ENCODE results near the gene RHOJ. TPM values are rescaled to one million over a fixed set of nuclear protein-coding genes. Genes with fewer than 3 reads are reported as not detected.

The RHOJ gene
- total and polyA plus RNA-seq, 2 of the 4 experiments (the other 2 are of a cell fraction), result 9.5 to 33.9 TPM

DNA sequence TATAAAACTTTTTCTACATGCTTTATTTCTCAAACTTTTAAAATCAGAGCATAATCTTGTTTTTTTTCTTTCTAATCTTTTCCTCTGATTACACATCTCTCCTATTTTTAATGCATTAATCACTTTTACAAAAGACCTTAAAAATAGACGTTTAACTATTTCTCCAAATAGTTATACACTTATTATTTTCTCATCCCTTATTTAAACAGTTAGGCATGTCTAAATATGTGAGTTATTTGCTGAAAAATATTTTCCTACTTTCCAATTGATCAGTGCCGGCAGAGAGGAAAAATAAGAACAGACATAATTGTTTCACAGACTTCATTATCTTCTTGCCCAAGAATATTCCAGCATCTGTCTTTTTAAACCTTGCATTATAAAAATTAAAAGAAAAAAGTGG, 28.7 kb upstream of the RHOJ start:
- ATAC-seq (ENCODE audit: low read depth) (no peak), DNase-seq (no peak)
- CTCF ChIA-PET, result no interaction called here
- no TSS peak for BruUV-seq (replicated peaks)
- Histone ChIP-seq H2AK5ac (ENCODE audit: low read depth, low read length) (no peak overlapping the region), H3K36me3 (ENCODE audit: control insufficient read depth, insufficient read depth, low read length) (no peaks in the 10 kb centered on the region), H3K27ac (ENCODE audit: insufficient read depth, low read length) (no peak overlapping the region), H2BK120ac (ENCODE audit: low read depth, low read length) (no peak overlapping the region), H3K9ac (ENCODE audit: low read depth, low read length) (no peak overlapping the region), H2BK15ac (ENCODE audit: low read depth, low read length) (no peak overlapping the region), H4K5ac (ENCODE audit: low read depth, low read length) (no peak overlapping the region), H3K23ac (ENCODE audit: low read depth, low read length) (no peak overlapping the region), H3K9me3 (ENCODE audit: control insufficient read depth, insufficient read depth, low read length) (no peaks in the 10 kb centered on the region), H4K91ac (ENCODE audit: insufficient read depth, low read depth, low read length) (no peak overlapping the region), H3K56ac (ENCODE audit: extremely low read depth, insufficient read depth, low read length) (no peak overlapping the region), H2AFZ (replicated peaks; ENCODE audit: low read length, poor library complexity) (no peak overlapping the region), H2BK5ac (ENCODE audit: low read depth, low read length, poor library complexity, severe bottlenecking) (no peak overlapping the region), H3K9me1 (ENCODE audit: insufficient read depth, low read length) (no peaks in the 10 kb centered on the region), H3K14ac (replicated peaks; ENCODE audit: low read depth, low read length) (no peak overlapping the region), H2BK20ac (ENCODE audit: low read depth, low read length) (no peak overlapping the region), H3K4me3 (ENCODE audit: insufficient read depth, low read depth, low read length) (no peak overlapping the region), H3K27me3 (ENCODE audit: control insufficient read depth, insufficient read depth, low read length) (peaks cover 2% of the 10 kb centered on the region; the same call in 1 of the 2 replicates), H4K20me1 (ENCODE audit: insufficient read depth, low read length) (no peaks in the 10 kb centered on the region), H3K4me1 (ENCODE audit: control insufficient read depth, insufficient read depth, low read length) (peaks cover 3% of the 10 kb centered on the region; the same call in 1 of the 2 replicates), H4K8ac (ENCODE audit: low read depth in 2 of 2, low read length in 2 of 2) (no peak overlapping the region), H3K79me1 (ENCODE audit: low read depth in 1 of 2, low read length in 2 of 2) (no peaks in the 10 kb centered on the region), H3K4me2 (ENCODE audit: low read depth, low read length) (no peak overlapping the region), H2AK9ac (replicated peaks; ENCODE audit: low read depth, low read length, poor library complexity) (no peak overlapping the region), H3K4ac (ENCODE audit: low read depth, low read length) (no peak overlapping the region), H3K18ac (ENCODE audit: low read depth, low read length) (no peak overlapping the region)
- dilution Hi-C loops (cut with HindIII; ENCODE audit: low sequenced_read_pairs, unreplicated experiment), result no loop called here
- no CpG with 5 or more reads among the region's 2 CpGs for WGBS, 2 experiments (ENCODE audit: extremely low coverage in 2 of 2, insufficient read length in 1 of 2)
- in situ Hi-C loops (cut with MboI; ENCODE audit: low sequenced_read_pairs), result no loop called here
- intact Hi-C loops (cut with micrococcal nuclease), result loop anchor here (10.0 kb wide), 1 partner anchor 1011 kb away; no protein-coding TSS in a partner anchor
- POLR2A ChIA-PET (ENCODE audit: unreplicated experiment), result interaction anchor here (0.7 kb wide), 1 partner anchor 29 kb away, joined by 4 read pairs; no protein-coding TSS in a partner anchor
- TF ChIP-seq MAZ (IDR thresholded peaks at IDR 0.05; ENCODE audit: borderline replicate concordance, low read depth, low read length) (no peak), MAFK (IDR thresholded peaks at IDR 0.05; ENCODE audit: low read depth, low read length) (no peak), POLR2A (IDR thresholded peaks at IDR 0.05; ENCODE audit: low read depth, low read length) (no peak), NFE2L2 (IDR thresholded peaks at IDR 0.05; ENCODE audit: low read depth, low read length) (no peak)

All from IMR-90 (cell line).